OCI-LY7 (cell line): Measurements from ENCODE around the gene PLOD1. TPM values are rescaled to one million over a fixed set of nuclear protein-coding genes. Genes with fewer than 3 reads are reported as not detected.

Experiments used
- BruUV-seq: library from RNA; stranded (reverse); fragments of 400-500 nt; replicated peaks from 2 replicates; lab custom pipeline; 2021; lab: Mats Ljungman, UMichigan
- CTCF ChIA-PET: fragments of 300-600 bp; sonication (Branson Sonifier 250); formaldehyde crosslinking; loops from one replicate; lab custom pipeline; 2022; ENCODE audit warnings: antibody characterized with exemption; ENCODE audit not compliant: unreplicated experiment; lab: Charles Lee
- POLR2A ChIA-PET: fragments of 300-600 bp; sonication (Branson Sonifier 250); formaldehyde crosslinking; loops from one replicate; lab custom pipeline; 2022; ENCODE audit warnings: antibody characterized with exemption; lab: Charles Lee
- DNase-seq: peaks from one replicate; pipeline ENCODE4 v3.0.0-alpha.2; 2015; ENCODE audit warnings: low spot score
- H2AFZ ChIP-seq: fragments of 200-600 bp; sonication (generic), shearing (Covaris generic); 2 replicates; pipeline ENCODE4 v1.6.1; 2014; ENCODE audit warnings: mild to moderate bottlenecking, antibody characterized with exemption, low read length, moderate library complexity
- H3K27ac ChIP-seq: fragments of 200-600 bp; sonication (generic); 2 replicates; pipeline ENCODE4 v1.5.1; 2014; ENCODE audit warnings: mixed run types, low read depth, mild to moderate bottlenecking, moderate library complexity, low read length, inconsistent platforms; ENCODE audit not compliant: poor library complexity, severe bottlenecking
- H3K36me3 ChIP-seq: fragments of 200-600 bp; sonication (generic); 2 replicates; pipeline ENCODE4 v1.6.1; 2014; ENCODE audit warnings: mild to moderate bottlenecking, antibody characterized with exemption, low read length, moderate library complexity, mixed read lengths; ENCODE audit not compliant: insufficient read depth
- H3K4me1 ChIP-seq: fragments of 200-600 bp; sonication (generic); 2 replicates; pipeline ENCODE4 v1.5.1; 2014; ENCODE audit warnings: mild to moderate bottlenecking, low read length; ENCODE audit not compliant: insufficient read depth, poor library complexity, severe bottlenecking
- H3K4me2 ChIP-seq: fragments of 200-600 bp; sonication (generic); 2 replicates; pipeline ENCODE4 v1.6.1; 2014; ENCODE audit warnings: mild to moderate bottlenecking, low read length
- H3K4me3 ChIP-seq: fragments of 200-600 bp; sonication (generic); 2 replicates; pipeline ENCODE4 v1.5.1; 2014; ENCODE audit warnings: mild to moderate bottlenecking, low read depth, low read length; ENCODE audit not compliant: poor library complexity, severe bottlenecking
- H3K79me2 ChIP-seq: fragments of 200-600 bp; sonication (generic); 2 replicates; pipeline ENCODE4 v1.6.1; 2016; ENCODE audit warnings: low read depth, mild to moderate bottlenecking, low read length, moderate library complexity, mixed read lengths; ENCODE audit not compliant: insufficient read depth
- H3K9me2 ChIP-seq: fragments of 200-600 bp; sonication (generic); 2 replicates; pipeline ENCODE4 v1.6.1; 2016; ENCODE audit warnings: mild to moderate bottlenecking, low read length, mixed read lengths; ENCODE audit not compliant: insufficient read depth
- H3K9me3 ChIP-seq: fragments of 200-600 bp; sonication (generic); 2 replicates; pipeline ENCODE4 v1.6.1; 2014; ENCODE audit warnings: mild to moderate bottlenecking, mixed run types, low read length, mixed read lengths
- H4K20me1 ChIP-seq: fragments of 200-600 bp; sonication (generic); 2 replicates; pipeline ENCODE4 v1.6.1; 2014; ENCODE audit warnings: mild to moderate bottlenecking, antibody characterized with exemption, low read length, moderate library complexity, mixed read lengths; ENCODE audit not compliant: insufficient read depth
- CTCF ChIP-seq: fragments of 200-600 bp; sonication (generic); conservative IDR thresholded peaks from 2 replicates; pipeline ENCODE4 v1.5.1; 2014; ENCODE audit warnings: mild to moderate bottlenecking, antibody characterized with exemption, low read length, moderate library complexity, mixed read lengths
- EZH2phosphoT487 ChIP-seq: fragments of 200-600 bp; sonication (generic); IDR thresholded peaks from 2 replicates; pipeline ENCODE4 v1.6.1; 2018; ENCODE audit warnings: low read depth, borderline replicate concordance, mild to moderate bottlenecking, mixed run types, antibody characterized with exemption, low read length, moderate library complexity, mixed read lengths
- intact Hi-C: fragments of 100-400 bp; cut with micrococcal nuclease; formaldehyde crosslinking; loops from one replicate; pipeline ENCODE4 v1.10.0; 2022; ENCODE audit not compliant: unreplicated experiment
- total RNA-seq, 2 experiments: library from RNA; depleted of rRNA in 1 of 2; stranded (reverse); fragments of >200 nt in 1 of 2; shearing (Covaris generic) in 1 of 2; gene quantifications; 2 replicates each; pipeline ENCODE4 v1.2.3, GENCODE V29; 2014 to 2022

The PLOD1 gene
- total RNA-seq, 2 experiments from 2014 or later: 11.3 to 11.7 TPM

GRCh38 chr1:11942280-11942679 lies 7.8 kb downstream of the PLOD1 start:
- Histone ChIP-seq H2AFZ (no peak overlapping the region), H3K4me1 (no peaks in the 10 kb centered on the region), H3K4me3 (no peak overlapping the region), H3K79me2 (no peaks in the 10 kb centered on the region), H3K9me3 (no peaks in the 10 kb centered on the region), H3K36me3 (no peaks in the 10 kb centered on the region), H3K9me2 (no peaks in the 10 kb centered on the region), H3K27ac (no peak overlapping the region), H3K4me2 (no peak overlapping the region), H4K20me1 (no peaks in the 10 kb centered on the region)
- POLR2A ChIA-PET: no interaction called here
- DNase-seq: no peak
- CTCF ChIA-PET: no interaction called here
- BruUV-seq: no TSS peak
- no peak for TF ChIP-seq EZH2phosphoT487
- no peak for TF ChIP-seq CTCF
- intact Hi-C loops: no loop called here

GRCh38 chr1:11943619-11944018 lies 9.1 kb downstream of the PLOD1 start:
- Histone ChIP-seq H3K4me2 (no peak overlapping the region), H3K9me2 (no peaks in the 10 kb centered on the region), H2AFZ (no peak overlapping the region), H3K27ac (no peak overlapping the region), H3K79me2 (no peaks in the 10 kb centered on the region), H3K9me3 (no peaks in the 10 kb centered on the region), H3K4me3 (no peak overlapping the region), H3K36me3 (0 out of 2 replicates have a peak, but pooled peaks cover under 1% of the 10 kb centered on the region), H4K20me1 (no peaks in the 10 kb centered on the region), H3K4me1 (no peaks in the 10 kb centered on the region)
- no peak for DNase-seq
- TF ChIP-seq CTCF: no peak
- TF ChIP-seq EZH2phosphoT487: no peak
- no TSS peak for BruUV-seq
- ChIA-PET POLR2A (no interaction called here), CTCF (no interaction called here)
- intact Hi-C loops: no loop called here

- H3K4me2 ChIP-seq: no peak overlapping the region
- BruUV-seq: no TSS peak
- TF ChIP-seq CTCF (no peak), EZH2phosphoT487 (no peak)
- H3K4me3 ChIP-seq: no peak overlapping the region
- no peaks in the 10 kb centered on the region for H3K79me2 ChIP-seq
- no peak for DNase-seq
- intact Hi-C loops: no loop called here
- no peaks in the 10 kb centered on the region for H4K20me1 ChIP-seq
- peaks cover 7% of the 10 kb centered on the region for H3K4me1 ChIP-seq
- no peak overlapping the region for H3K27ac ChIP-seq
- H3K9me3 ChIP-seq: 0 out of 2 replicates have a peak, but pooled peaks cover 3% of the 10 kb centered on the region
- H3K36me3 ChIP-seq: 0 out of 2 replicates have a peak, but pooled peaks cover 4% of the 10 kb centered on the region
- ChIA-PET POLR2A (no interaction called here), CTCF (no interaction called here)
- no peaks in the 10 kb centered on the region for H3K9me2 ChIP-seq
- no peak overlapping the region for H2AFZ ChIP-seq
Measured at GRCh38 chr1:11944358-11944931, 9.9 kb downstream of the PLOD1 start.
